Measurements from ENCODE around the gene NADSYN1. TPM values are rescaled to one million over a fixed set of nuclear protein-coding genes. Genes with fewer than 3 reads are reported as not detected.
"Not testable (repeated sequence)": the region's sequence is repeated elsewhere in the genome, so short reads cannot be mapped to it uniquely, and the experiment has no call there.

NADSYN1 gene
- total RNA-seq, 1 experiment from 2014 or later: 79.7 TPM

GRCh38 chr11:71527576-71528210 is 74.7 kb downstream of the NADSYN1 start:
- H3K9me3 Mint-ChIP-seq (ENCODE audit: low read depth, unreplicated experiment): no peaks in the 10 kb centered on the region
- CTCF ChIA-PET: no interaction called here
- no TSS peak for BruUV-seq (replicated peaks)
- no peak for DNase-seq
- no peak for TF ChIP-seq CTCF (IDR thresholded peaks at IDR 0.05; ENCODE audit: unreplicated experiment)
- no peak overlapping the region for H3K27ac Mint-ChIP-seq (ENCODE audit: unreplicated experiment)
- H3K27me3 Mint-ChIP-seq (ENCODE audit: unreplicated experiment): peaks cover 34% of the 10 kb centered on the region
- H3K4me3 Mint-ChIP-seq (ENCODE audit: low read depth, unreplicated experiment): no peak overlapping the region
- H3K36me3 Mint-ChIP-seq (ENCODE audit: insufficient read depth, unreplicated experiment): no peaks in the 10 kb centered on the region
- intact Hi-C loops (cut with micrococcal nuclease; ENCODE audit: unreplicated experiment): no loop called here
- H3K4me1 Mint-ChIP-seq (ENCODE audit: low read depth, unreplicated experiment): no peaks in the 10 kb centered on the region

- H3K27me3 Mint-ChIP-seq (ENCODE audit: unreplicated experiment): peaks cover 33% of the 10 kb centered on the region
- no peak overlapping the region for H3K27ac Mint-ChIP-seq (ENCODE audit: unreplicated experiment)
- no peaks in the 10 kb centered on the region for H3K4me1 Mint-ChIP-seq (ENCODE audit: low read depth, unreplicated experiment)
- CTCF ChIA-PET: no interaction called here
- H3K36me3 Mint-ChIP-seq (ENCODE audit: insufficient read depth, unreplicated experiment): no peaks in the 10 kb centered on the region
- no peak for TF ChIP-seq CTCF (IDR thresholded peaks at IDR 0.05; ENCODE audit: unreplicated experiment)
- no peak for DNase-seq
- BruUV-seq (replicated peaks): no TSS peak
- intact Hi-C loops (cut with micrococcal nuclease; ENCODE audit: unreplicated experiment): no loop called here
- no peak overlapping the region for H3K4me3 Mint-ChIP-seq (ENCODE audit: low read depth, unreplicated experiment)
- no peaks in the 10 kb centered on the region for H3K9me3 Mint-ChIP-seq (ENCODE audit: low read depth, unreplicated experiment)
Measured at GRCh38 chr11:71530602-71531001, 77.6 kb downstream of the NADSYN1 start.

- CTCF ChIA-PET: interaction anchor here (0.9 kb wide), 1 partner anchor 10 kb away, joined by 3 read pairs; no protein-coding TSS in a partner anchor
- Mint-ChIP-seq H3K27me3 (ENCODE audit: unreplicated experiment) (peaks cover 18% of the 10 kb centered on the region), H3K9me3 (ENCODE audit: low read depth, unreplicated experiment) (no peaks in the 10 kb centered on the region), H3K27ac (ENCODE audit: unreplicated experiment) (no peak overlapping the region), H3K4me3 (ENCODE audit: low read depth, unreplicated experiment) (no peak overlapping the region), H3K36me3 (ENCODE audit: insufficient read depth, unreplicated experiment) (no peaks in the 10 kb centered on the region), H3K4me1 (ENCODE audit: low read depth, unreplicated experiment) (no peaks in the 10 kb centered on the region)
- no TSS peak for BruUV-seq (replicated peaks)
- intact Hi-C loops (cut with micrococcal nuclease; ENCODE audit: unreplicated experiment): no loop called here
- no peak for DNase-seq
- no peak for TF ChIP-seq CTCF (IDR thresholded peaks at IDR 0.05; ENCODE audit: unreplicated experiment)
Measured at GRCh38 chr11:71532036-71532610, 79.1 kb downstream of the NADSYN1 start.

- CTCF ChIA-PET; intact Hi-C loops (cut with micrococcal nuclease; ENCODE audit: unreplicated experiment); H3K27ac Mint-ChIP-seq (ENCODE audit: unreplicated experiment); H3K9me3 Mint-ChIP-seq (ENCODE audit: low read depth, unreplicated experiment); BruUV-seq (replicated peaks); DNase-seq; H3K4me1 Mint-ChIP-seq (ENCODE audit: low read depth, unreplicated experiment); H3K36me3 Mint-ChIP-seq (ENCODE audit: insufficient read depth, unreplicated experiment); H3K4me3 Mint-ChIP-seq (ENCODE audit: low read depth, unreplicated experiment): not testable (repeated sequence)
- H3K27me3 Mint-ChIP-seq (ENCODE audit: unreplicated experiment): peaks cover 16% of the 10 kb centered on the region
Measured at GRCh38 chr11:71534711-71535608, 82.0 kb downstream of the NADSYN1 start.
